Endothelial cell of umbilical vein (primary cell): ENCODE data around the gene GRID2. TPM values are rescaled to one million over a fixed set of nuclear protein-coding genes. Genes with fewer than 3 reads are reported as not detected.

Experiments
- BruUV-seq: library from RNA; stranded (reverse); fragments of 400-500 nt; replicated peaks from 2 replicates; lab custom pipeline; 2021; lab: Mats Ljungman, UMichigan
- CTCF ChIA-PET: fragments of 300-600, 350-600 bp; sonication (Branson Sonifier 250); formaldehyde crosslinking; loops from one replicate; lab custom pipeline; 2021; ENCODE audit warnings: antibody characterized with exemption, inconsistent platforms; lab: Charles Lee
- POLR2A ChIA-PET: fragments of 300-600, 350-600 bp; sonication (Branson Sonifier 250); formaldehyde crosslinking; loops from one replicate; lab custom pipeline; 2021; ENCODE audit warnings: antibody characterized with exemption, inconsistent platforms; lab: Charles Lee
- DNase-seq: peaks from one replicate; pipeline ENCODE4 v3.0.0-alpha.2; 2011; ENCODE audit warnings: low read depth, low spot score
- FAIRE-seq: peaks from 2 replicates; lab custom pipeline; 2011; peaks lifted over from hg19 to GRCh38; lab: Jason Lieb, UNC
- H2AFZ ChIP-seq: 2 replicates; pipeline ENCODE4 v1.6.0; 2012; ENCODE audit warnings: low read depth, low read length, control low read depth, inconsistent platforms
- H3K27ac ChIP-seq: 2 replicates; pipeline ENCODE4 v1.5.1; 2011; ENCODE audit warnings: low read depth, mild to moderate bottlenecking, control low read depth, low read length, moderate library complexity; ENCODE audit not compliant: insufficient read depth
- H3K27me3 ChIP-seq, 2 experiments: 2 replicates each; pipeline versions ENCODE4 v1.6.0 to v1.6.1; 2011; ENCODE audit warnings: low read length in 2 of 2, mixed read lengths in 1 of 2; ENCODE audit not compliant: control insufficient read depth in 2 of 2, insufficient read depth in 2 of 2
- H3K36me3 ChIP-seq, 2 experiments: 2 replicates in 1 of 2; 3 replicates in 1 of 2; pipeline ENCODE4 v1.5.1; 2011; ENCODE audit warnings: low read length in 2 of 2, mild to moderate bottlenecking in 1 of 2, moderate library complexity in 1 of 2; ENCODE audit not compliant: control insufficient read depth in 2 of 2, insufficient read depth in 2 of 2; ENCODE audit errors: extremely low read depth in 1 of 2
- H3K4me1 ChIP-seq: 3 replicates; pipeline ENCODE4 v1.5.1; 2011; ENCODE audit warnings: mild to moderate bottlenecking, low read length; ENCODE audit not compliant: control insufficient read depth, insufficient read depth; ENCODE audit errors: extremely low read depth
- H3K4me2 ChIP-seq: 2 replicates; pipeline ENCODE4 v1.6.1; 2011; ENCODE audit warnings: low read length, control low read depth, mixed read lengths; ENCODE audit not compliant: insufficient read depth
- H3K4me3 ChIP-seq, 3 experiments: fragments of 200-600 bp in 1 of 3; sonication (generic), shearing (Covaris generic) in 1 of 3; replicated peaks in 1 of 3; 2 replicates each; pipeline ENCODE4 v1.5.1; 2011 to 2016; ENCODE audit warnings: control low read depth in 3 of 3, low read length in 3 of 3, mild to moderate bottlenecking in 2 of 3, inconsistent platforms in 1 of 3, low read depth in 1 of 3, moderate library complexity in 1 of 3; ENCODE audit not compliant: insufficient read depth in 1 of 3
- H3K79me2 ChIP-seq: 2 replicates; pipeline ENCODE4 v1.6.0; 2012; ENCODE audit warnings: low read length, inconsistent platforms; ENCODE audit not compliant: control insufficient read depth, insufficient read depth
- H3K9ac ChIP-seq: replicated peaks from 2 replicates; pipeline ENCODE3; 2011; ENCODE audit warnings: low read length, control low read depth; ENCODE audit not compliant: insufficient read depth; ENCODE audit errors: extremely low read depth
- H3K9me1 ChIP-seq: replicated peaks from 3 replicates; pipeline ENCODE4 v1.6.0; 2011; ENCODE audit warnings: mild to moderate bottlenecking, low read length; ENCODE audit not compliant: control insufficient read depth, insufficient read depth; ENCODE audit errors: extremely low read depth
- H3K9me3 ChIP-seq: replicated peaks from 2 replicates; pipeline ENCODE4 v1.5.1; 2012; ENCODE audit warnings: low read length, inconsistent platforms; ENCODE audit not compliant: control insufficient read depth, insufficient read depth
- H4K20me1 ChIP-seq: replicated peaks from 2 replicates; pipeline ENCODE3; 2011; ENCODE audit warnings: mild to moderate bottlenecking, low read length; ENCODE audit not compliant: control insufficient read depth, insufficient read depth; ENCODE audit errors: extremely low read depth
- EZH2 ChIP-seq: IDR thresholded peaks from 2 replicates; pipeline ENCODE4 v1.6.1; 2012; ENCODE audit warnings: borderline replicate concordance, low read depth, mild to moderate bottlenecking, moderate library complexity, low read length, inconsistent platforms; ENCODE audit not compliant: severe bottlenecking
- FOS ChIP-seq: IDR thresholded peaks from 2 replicates; pipeline ENCODE4 v1.6.1; 2011; ENCODE audit warnings: mild to moderate bottlenecking, low read length, moderate library complexity, borderline replicate concordance; ENCODE audit not compliant: insufficient read depth
- GATA2 ChIP-seq: IDR thresholded peaks from 2 replicates; pipeline ENCODE4 v1.7.0; 2011; ENCODE audit warnings: low read depth, mild to moderate bottlenecking, moderate library complexity, mixed read lengths, low read length; ENCODE audit not compliant: insufficient read length, insufficient read depth
- JUN ChIP-seq: IDR thresholded peaks from 2 replicates; pipeline ENCODE4 v1.6.1; 2011; ENCODE audit warnings: borderline replicate concordance, low read depth; ENCODE audit not compliant: insufficient read length, insufficient read depth
- MYC ChIP-seq: IDR thresholded peaks from one replicate; pipeline ENCODE4 v1.6.1; 2011; ENCODE audit warnings: mild to moderate bottlenecking, low read depth, low read length
- POLR2A ChIP-seq: IDR thresholded peaks from 2 replicates; pipeline ENCODE4 v1.6.1; 2012; ENCODE audit warnings: low read depth, mild to moderate bottlenecking, control low read depth, low read length
- POLR2AphosphoS5 ChIP-seq: IDR thresholded peaks from 2 replicates; pipeline ENCODE4 v1.6.1; 2012; ENCODE audit warnings: low read depth, mild to moderate bottlenecking, control low read depth, low read length, moderate library complexity; ENCODE audit not compliant: insufficient read depth
- dilution Hi-C: fragments of 300-500 bp; cut with MboI; formaldehyde crosslinking; loops from one replicate; pipeline ENCODE4 v1.15.0; 2019; ENCODE audit warnings: low sequenced_read_pairs; ENCODE audit not compliant: extremely low pct_ligation_motif_present
- intact Hi-C: fragments of 100-400 bp; cut with micrococcal nuclease; formaldehyde crosslinking; loops from one replicate; pipeline ENCODE4 v1.10.0; 2022
- polyA plus RNA-seq, 4 experiments: library from polyadenylated mRNA; depleted of rRNA in 3 of 4; stranded (reverse) in 3 of 4; unstranded in 1 of 4; fragments of >200 nt; gene quantifications; 2 replicates each; pipeline versions ENCODE4 v1.2.1 to v1.2.3, GENCODE V29; 2011 to 2012; ENCODE audit warnings: missing spikeins in 1 of 4
- total RNA-seq: library from RNA; stranded (reverse); gene quantifications from 2 replicates; pipeline ENCODE4 v1.2.3, GENCODE V29; 2021
- TF ChIP-seq, protein P1 (sequence below): IDR thresholded peaks from 2 replicates; pipeline ENCODE4 v1.6.1; 2011; ENCODE audit not compliant: insufficient read depth, insufficient read length
- TF ChIP-seq, protein P2 (sequence below), 2 donors: IDR thresholded peaks; 1 replicate in 1 of 2; 2 replicates in 1 of 2; pipeline ENCODE4 v1.5.1; 2011; ENCODE audit warnings: low read length in 2 of 2, mild to moderate bottlenecking in 2 of 2, moderate library complexity in 2 of 2, control low read depth in 1 of 2, inconsistent platforms in 1 of 2, low read depth in 1 of 2; ENCODE audit not compliant: insufficient read depth in 1 of 2; ENCODE audit errors: extremely low read depth in 1 of 2

Gene GRID2
- total and polyA plus RNA-seq, 2 donors (not counting 3 experiments of a cell fraction or from before 2014, with no cell fraction given), result not detected

DNA sequence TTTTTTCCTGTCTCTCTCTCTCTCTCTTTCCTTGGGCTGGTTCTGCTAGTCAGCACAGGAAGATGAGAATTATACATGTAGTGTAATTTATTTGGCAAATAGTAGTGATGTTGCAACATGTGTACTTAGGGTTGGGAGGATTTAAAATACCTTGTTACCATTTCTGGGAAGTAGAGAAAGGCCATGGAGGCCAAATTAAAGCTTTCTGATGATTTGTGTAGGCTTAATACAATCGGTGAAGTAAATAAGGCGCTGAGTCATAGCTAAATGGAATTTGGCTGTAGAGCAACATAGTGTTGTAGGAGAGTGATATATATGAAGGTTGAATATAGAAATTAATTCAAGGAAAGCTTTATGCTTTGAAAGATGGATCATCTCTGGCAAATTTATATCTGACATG, 295.3 kb downstream of the GRID2 start:
- no peak overlapping the region for H3K9ac ChIP-seq
- intact Hi-C loops, result no loop called here
- H2AFZ ChIP-seq, result no peak overlapping the region
- ChIA-PET CTCF (no interaction called here), POLR2A (no interaction called here)
- no peak overlapping the region for H3K27ac ChIP-seq
- DNase-seq (no peak), FAIRE-seq (no peak)
- H3K9me1 ChIP-seq, result no peaks in the 10 kb centered on the region
- H3K4me3 ChIP-seq, result no peak overlapping the region
- H3K27me3 ChIP-seq, result no peaks in the 10 kb centered on the region
- BruUV-seq, result no TSS peak
- no peak overlapping the region for H3K4me2 ChIP-seq
- H3K79me2 ChIP-seq, result no peaks in the 10 kb centered on the region
- no peaks in the 10 kb centered on the region for H3K4me1 ChIP-seq
- H3K9me3 ChIP-seq, result no peaks in the 10 kb centered on the region
- dilution Hi-C loops, result no loop called here
- TF ChIP-seq, protein P1, sequence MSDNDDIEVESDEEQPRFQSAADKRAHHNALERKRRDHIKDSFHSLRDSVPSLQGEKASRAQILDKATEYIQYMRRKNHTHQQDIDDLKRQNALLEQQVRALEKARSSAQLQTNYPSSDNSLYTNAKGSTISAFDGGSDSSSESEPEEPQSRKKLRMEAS, result no peak
- no peak for TF ChIP-seq EZH2
- TF ChIP-seq POLR2A, result no peak
- TF ChIP-seq MYC, result no peak
- TF ChIP-seq JUN, result no peak
- TF ChIP-seq, protein P2, sequence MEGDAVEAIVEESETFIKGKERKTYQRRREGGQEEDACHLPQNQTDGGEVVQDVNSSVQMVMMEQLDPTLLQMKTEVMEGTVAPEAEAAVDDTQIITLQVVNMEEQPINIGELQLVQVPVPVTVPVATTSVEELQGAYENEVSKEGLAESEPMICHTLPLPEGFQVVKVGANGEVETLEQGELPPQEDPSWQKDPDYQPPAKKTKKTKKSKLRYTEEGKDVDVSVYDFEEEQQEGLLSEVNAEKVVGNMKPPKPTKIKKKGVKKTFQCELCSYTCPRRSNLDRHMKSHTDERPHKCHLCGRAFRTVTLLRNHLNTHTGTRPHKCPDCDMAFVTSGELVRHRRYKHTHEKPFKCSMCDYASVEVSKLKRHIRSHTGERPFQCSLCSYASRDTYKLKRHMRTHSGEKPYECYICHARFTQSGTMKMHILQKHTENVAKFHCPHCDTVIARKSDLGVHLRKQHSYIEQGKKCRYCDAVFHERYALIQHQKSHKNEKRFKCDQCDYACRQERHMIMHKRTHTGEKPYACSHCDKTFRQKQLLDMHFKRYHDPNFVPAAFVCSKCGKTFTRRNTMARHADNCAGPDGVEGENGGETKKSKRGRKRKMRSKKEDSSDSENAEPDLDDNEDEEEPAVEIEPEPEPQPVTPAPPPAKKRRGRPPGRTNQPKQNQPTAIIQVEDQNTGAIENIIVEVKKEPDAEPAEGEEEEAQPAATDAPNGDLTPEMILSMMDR (IDR thresholded peaks at IDR 0.05; ENCODE audit: extremely low read depth in 1 of 2, insufficient read depth in 1 of 2, low read depth in 1 of 2, low read length in 2 of 2), result no peak
- TF ChIP-seq GATA2, result no peak
- no peak for TF ChIP-seq FOS
- no peak for TF ChIP-seq POLR2AphosphoS5
- no peaks in the 10 kb centered on the region for H3K36me3 ChIP-seq
- no peaks in the 10 kb centered on the region for H4K20me1 ChIP-seq
